ENCODE data around the gene EDN1.
A peak's percentile ranks its signal among the peaks of the same experiment; 100 is the strongest.
"Not testable (repeated sequence)": the region's sequence is repeated elsewhere in the genome, so short reads cannot be mapped to it uniquely, and the experiment has no call there.

EDN1 gene

DNA sequence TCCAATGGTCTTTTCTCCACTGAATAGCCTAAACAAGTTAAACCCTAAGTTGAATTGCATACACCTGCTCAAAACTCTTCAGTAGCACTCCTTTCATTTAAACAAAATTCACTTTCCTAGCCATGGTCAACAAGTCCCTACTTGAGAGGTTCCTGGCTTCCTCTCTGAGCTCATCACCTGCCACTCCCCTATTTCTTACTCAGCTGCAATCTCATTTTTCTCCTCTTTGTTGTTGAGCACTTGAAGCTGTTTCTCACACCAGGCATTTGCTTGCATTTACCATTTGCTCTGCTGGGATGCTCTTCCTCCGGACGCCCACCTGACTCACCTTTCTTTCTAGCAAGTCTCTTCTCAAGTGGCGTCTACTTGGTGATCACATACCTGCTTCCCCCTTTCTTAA is 38.5 kb downstream of the EDN1 start:
- DNase-seq: no peak

- no peak for DNase-seq
Observed at GRCh38 chr6:12331474-12331873, 41.3 kb downstream of the EDN1 start.

- DNase-seq: peak; percentile 37
Observed at GRCh38 chr6:12331951-12332749, 42.0 kb downstream of the EDN1 start.

GRCh38 chr6:12332750-12333079 is 42.6 kb downstream of the EDN1 start:
- DNase-seq: not testable (repeated sequence)

DNA sequence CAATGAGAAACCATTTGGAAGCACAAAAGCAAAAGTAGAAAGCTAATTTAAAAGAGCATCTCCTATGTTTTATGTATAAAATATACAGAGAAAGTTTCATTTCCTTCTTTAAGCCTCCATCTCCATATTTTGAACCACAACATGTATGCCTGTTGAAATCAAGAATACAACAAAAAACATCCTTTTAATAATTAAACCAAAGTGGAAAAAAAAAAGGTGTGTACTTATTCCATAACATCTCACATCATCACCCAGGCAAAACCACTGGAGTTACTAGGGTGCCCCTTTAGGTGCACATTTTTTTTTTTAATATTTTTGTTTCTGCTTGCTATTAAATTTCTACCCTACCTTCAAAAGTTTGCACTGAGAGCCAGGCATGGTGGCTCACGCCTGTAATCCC is 43.0 kb downstream of the EDN1 start:
- no peak for DNase-seq

GRCh38 chr6:12334526-12335130 is 44.5 kb downstream of the EDN1 start:
- DNase-seq: no peak

- DNase-seq: no peak
Observed at GRCh38 chr6:12335131-12335527, 45.0 kb downstream of the EDN1 start.

GRCh38 chr6:12335717-12336116 is 45.6 kb downstream of the EDN1 start:
- no peak for DNase-seq

DNA sequence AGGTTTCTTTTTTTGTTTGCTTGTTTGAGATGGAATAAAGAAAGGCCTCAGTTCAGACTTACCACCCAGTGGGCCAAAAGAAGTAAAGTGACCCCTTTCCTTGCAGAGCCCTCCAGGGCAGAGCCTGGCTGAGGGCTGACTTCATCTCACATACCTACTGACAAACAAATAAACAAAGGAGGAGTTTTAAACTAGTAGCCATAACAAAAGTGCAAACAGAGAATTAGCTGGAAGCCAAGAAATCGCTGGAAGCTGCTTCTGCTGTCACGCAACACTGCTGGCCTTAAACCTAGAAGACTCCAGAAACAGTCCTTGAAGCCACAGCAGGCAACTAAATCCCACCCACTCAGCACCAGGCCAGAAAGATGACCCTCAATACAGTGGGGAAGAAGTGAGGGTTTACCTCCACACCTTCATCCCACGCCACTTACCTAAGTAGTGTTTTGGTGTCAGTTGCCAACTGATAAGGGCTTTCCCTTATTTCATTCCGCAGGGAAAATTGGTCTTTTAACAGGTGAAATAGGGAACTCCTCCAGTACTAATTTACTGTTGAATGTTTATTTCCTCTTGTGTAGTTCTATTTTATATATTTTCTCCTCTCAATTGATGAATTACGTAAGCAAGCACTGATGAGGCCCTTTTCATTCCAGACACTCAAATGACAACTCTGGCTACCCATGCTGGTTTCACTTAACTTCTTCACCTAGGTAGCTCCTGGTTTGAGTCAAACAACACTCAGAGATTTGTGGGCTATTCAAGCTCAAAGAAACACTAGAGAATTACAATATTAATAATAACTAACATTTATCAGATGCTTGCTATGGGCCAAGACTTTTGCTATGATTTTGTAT is 46.2 kb downstream of the EDN1 start:
- no peak for DNase-seq

GRCh38 chr6:12339022-12339421 is 48.9 kb downstream of the EDN1 start:
- DNase-seq: no peak

DNA sequence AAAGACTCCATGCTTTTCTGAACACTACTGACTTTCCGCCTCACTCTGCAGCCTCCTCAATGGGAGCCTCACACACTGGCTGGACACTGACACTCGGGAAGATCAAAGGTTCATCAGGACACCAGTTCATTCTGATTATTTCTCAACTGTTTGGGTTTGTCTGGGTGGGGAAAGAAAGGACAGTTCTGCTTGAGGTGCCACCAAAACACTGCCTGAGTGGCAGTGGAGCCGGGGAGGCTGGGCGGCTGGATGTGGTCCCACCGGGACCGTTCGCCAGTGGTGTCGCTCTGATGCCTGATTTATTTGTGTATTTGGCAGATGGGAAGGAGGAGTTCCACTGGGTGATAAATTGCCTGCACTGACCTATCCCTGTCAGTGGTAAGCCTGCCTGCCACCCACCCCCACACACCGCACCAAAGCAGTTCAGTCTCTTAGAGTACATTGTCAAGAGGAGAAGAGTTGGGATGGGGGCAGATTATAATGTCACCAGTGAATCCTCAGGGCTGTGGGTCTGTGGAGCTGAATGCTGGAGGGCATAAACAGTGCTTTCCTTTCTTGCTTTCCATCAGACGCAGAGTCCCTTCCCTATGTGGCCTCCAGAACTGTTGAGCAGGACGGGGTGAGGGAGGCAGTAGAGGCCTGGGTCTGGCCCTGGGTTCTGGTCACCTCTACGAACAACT is 49.8 kb downstream of the EDN1 start:
- DNase-seq: no peak

- no peak for DNase-seq
Observed at GRCh38 chr6:12340488-12340818, 50.3 kb downstream of the EDN1 start.

DNA sequence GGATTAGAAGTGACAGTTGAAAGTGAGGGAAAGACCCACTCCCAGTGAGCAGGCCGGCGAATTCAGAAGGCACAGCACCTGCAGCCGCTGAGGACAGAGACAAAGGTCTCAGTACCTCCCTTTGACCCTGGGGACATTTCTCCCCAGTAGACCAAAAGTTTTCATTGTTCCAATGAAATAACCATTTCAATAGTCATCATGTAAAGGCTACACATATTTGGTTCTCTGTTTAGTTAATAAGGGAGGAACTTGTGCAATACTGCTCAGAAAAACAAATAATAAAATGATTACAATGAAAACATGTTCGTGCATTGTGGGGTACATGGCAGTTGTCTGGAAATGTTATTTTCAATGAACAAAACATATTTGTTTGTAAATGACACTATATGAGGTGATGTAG is 52.5 kb downstream of the EDN1 start:
- no peak for DNase-seq

GRCh38 chr6:12343122-12343439 is 52.9 kb downstream of the EDN1 start:
- no peak for DNase-seq

- DNase-seq: no peak
Observed at GRCh38 chr6:12343440-12344162, 53.4 kb downstream of the EDN1 start.

GRCh38 chr6:12344296-12344695 is 54.1 kb downstream of the EDN1 start:
- DNase-seq: no peak

- DNase-seq: no peak
Observed at GRCh38 chr6:12344961-12345693, 55.0 kb downstream of the EDN1 start.

DNA sequence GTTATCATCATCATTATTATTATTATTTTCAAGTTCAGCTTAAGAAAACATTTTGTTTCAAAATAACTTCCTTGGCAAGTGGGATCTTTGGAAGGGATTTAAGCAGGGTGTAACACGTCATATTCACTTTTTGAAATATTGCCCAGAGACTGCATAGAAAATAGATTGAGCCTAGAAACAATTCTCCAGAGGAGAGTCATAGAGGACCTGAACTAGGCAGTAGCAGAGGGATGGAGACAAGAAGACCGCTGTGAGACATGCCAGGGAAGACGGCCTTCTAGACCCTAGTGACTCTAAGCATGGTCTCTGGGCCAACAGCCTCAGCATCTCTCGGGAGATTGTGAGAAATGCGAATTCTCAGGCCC is 55.5 kb downstream of the EDN1 start:
- DNase-seq: no peak
